HG03159 (cell line): ENCODE results near the gene PLPPR1.

Experiments used
- ATAC-seq: cut with Tn5 transposase; IDR thresholded peaks from one replicate; pipeline ENCODE4 v1.9.1; 2021; ENCODE audit warnings: mild to moderate bottlenecking, moderate library complexity; ENCODE audit not compliant: unreplicated experiment

Gene PLPPR1

DNA sequence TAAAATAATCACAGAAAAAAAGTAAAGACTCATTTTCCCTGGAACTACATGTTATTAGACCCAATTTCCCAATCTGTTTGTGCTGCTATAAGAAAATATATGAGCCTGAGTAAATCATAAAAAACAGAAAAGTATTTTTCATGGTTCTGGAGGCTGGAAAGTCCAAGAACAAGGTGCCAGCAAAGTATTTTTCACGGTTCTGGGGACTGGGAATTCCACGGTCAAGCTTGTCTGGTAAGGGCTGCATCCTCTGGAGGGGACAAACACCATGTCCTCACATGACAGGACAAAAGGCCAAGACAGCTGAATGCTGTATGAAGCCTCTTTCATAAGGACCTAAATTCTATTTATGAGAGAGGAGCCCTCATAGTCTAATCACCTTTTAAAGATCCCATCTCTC lies 172.3 kb downstream of the PLPPR1 start:
- ATAC-seq: no peak

DNA sequence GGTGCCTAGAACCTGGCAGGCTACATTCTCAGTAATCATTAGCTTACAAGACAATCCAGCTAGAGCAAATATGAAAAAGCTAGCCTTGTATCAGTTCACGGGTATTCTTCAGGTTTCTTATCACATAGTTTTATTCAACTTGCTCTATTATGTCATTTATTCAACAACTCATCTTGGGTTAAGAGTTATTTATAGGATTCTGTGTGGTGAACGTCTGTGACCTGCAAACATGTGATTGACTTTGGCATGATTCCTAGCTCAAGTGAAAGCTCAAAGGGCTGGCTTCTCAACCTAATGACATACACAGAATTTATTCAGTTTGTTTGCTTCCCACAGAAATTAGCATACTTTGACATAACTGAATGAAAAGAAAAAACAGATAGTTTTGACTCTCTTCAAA lies 173.1 kb downstream of the PLPPR1 start:
- no peak for ATAC-seq

- no peak for ATAC-seq
These were observed 181.1 kb downstream of the PLPPR1 start for GRCh38 chr9:101209670-101210069.

- ATAC-seq: no peak
These were observed 184.1 kb downstream of the PLPPR1 start for GRCh38 chr9:101212661-101213060.

- no peak for ATAC-seq
These were observed 190.5 kb downstream of the PLPPR1 start for GRCh38 chr9:101219030-101219429.

DNA sequence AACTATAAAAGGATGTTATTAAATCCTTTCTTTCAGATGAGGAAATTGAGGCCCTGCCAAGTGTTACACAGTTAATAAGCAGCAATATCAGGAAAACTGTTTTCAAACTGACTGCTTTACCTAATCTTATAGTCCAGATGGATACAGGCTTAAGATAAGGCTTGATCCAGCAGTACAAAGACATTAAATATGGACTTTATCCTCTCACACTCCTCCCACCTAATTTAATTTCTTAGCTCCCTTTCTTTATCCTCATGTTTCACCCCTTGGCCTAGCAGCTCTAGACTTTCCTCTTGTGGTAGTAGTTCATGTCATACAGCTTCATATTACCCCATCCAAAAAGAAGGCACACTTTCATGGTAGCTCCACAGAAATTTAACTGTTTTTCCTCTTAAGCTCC lies 191.8 kb downstream of the PLPPR1 start:
- no peak for ATAC-seq

- ATAC-seq: no peak
These were observed 196.7 kb downstream of the PLPPR1 start for GRCh38 chr9:101225271-101225670.

DNA sequence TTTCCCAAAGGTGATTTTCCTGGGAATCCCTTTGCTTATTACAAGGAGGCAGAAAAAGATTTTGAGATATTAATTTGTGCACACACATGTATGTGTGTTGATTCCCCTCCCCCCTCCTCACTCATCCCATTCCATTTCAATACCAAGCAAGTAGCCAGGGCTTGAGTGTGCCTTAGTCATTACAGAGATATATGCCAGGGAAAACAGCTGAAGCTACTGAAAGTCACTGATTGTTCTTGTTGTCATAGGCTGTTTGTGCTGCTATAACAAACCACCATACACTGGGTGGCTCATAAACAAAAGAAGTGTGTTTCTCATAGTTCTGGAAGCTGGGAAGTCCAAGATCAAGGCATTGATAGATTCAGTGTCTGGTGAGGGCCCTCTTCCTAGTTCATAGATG lies 197.6 kb downstream of the PLPPR1 start:
- no peak for ATAC-seq

DNA sequence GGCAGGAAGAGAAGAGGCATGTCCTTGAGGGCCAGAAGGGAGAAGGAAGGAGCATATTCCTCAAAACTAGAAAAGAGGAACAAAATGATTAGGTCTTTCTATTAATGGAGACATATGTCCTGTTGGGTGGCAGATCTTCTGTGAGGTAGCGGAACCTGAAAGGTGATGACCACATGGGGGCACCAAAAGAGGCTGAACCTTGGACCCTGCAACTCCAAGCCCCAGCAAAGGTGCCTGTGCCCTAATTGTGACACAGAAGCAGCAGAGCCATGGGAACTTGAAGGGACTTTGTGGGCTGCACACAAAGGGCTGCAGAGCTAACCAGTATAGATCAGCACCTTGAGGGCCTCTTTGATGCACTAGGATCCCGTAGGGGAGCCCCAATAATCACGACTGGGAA lies 198.3 kb downstream of the PLPPR1 start:
- no peak for ATAC-seq

GRCh38 chr9:101229606-101230005 lies 201.1 kb downstream of the PLPPR1 start:
- ATAC-seq: no peak

DNA sequence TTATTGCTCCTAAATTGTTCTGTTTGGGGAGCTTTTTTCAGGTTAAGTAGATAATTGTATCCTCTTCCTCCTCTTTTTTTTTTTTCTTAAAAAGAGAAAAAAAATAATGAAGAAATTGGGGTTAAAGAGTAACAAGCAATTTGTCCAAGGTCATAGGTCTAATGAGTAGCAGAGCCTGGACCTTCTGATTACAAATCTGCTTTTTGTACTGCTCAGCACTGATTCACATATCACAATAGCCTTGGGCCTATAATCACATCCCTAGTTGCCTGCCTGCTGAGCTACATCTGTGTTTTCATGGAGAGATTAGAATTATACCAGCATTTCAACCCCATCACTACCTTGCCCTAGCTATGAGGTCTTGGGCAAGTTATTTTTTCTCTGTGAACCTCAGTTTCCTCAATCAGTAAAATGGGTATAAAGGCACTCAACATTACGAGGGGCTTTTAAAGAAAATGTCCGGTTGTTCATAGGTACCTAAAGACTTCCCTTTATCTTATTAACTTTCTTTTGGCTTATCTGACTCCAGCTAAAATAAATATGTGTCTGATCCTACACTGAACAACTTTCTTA lies 204.0 kb downstream of the PLPPR1 start:
- ATAC-seq: no peak

GRCh38 chr9:101235105-101235866 lies 206.8 kb downstream of the PLPPR1 start:
- peak; percentile 58 for ATAC-seq

GRCh38 chr9:101242651-101243050 lies 214.1 kb downstream of the PLPPR1 start:
- ATAC-seq: no peak

DNA sequence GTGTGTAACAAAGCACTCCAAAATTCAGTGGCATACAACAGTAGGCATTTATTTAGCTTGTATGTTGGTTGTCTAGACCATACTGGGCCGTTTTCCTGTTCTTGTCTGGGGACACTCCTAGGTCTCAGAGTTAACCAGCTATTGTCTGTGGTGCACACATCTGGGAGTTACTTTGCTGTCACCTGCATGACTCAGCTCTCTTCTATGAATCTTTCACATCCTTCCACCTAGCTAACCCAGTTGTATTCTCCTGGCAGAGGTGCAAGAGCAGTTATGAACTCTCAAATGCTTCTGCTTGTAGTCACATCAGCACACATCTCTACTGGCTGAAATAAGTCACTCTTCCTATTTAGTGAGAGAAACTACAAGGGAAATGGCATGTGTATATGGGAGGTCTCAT lies 218.2 kb downstream of the PLPPR1 start:
- no peak for ATAC-seq

- no peak for ATAC-seq
These were observed 218.8 kb downstream of the PLPPR1 start for GRCh38 chr9:101247297-101247696.

DNA sequence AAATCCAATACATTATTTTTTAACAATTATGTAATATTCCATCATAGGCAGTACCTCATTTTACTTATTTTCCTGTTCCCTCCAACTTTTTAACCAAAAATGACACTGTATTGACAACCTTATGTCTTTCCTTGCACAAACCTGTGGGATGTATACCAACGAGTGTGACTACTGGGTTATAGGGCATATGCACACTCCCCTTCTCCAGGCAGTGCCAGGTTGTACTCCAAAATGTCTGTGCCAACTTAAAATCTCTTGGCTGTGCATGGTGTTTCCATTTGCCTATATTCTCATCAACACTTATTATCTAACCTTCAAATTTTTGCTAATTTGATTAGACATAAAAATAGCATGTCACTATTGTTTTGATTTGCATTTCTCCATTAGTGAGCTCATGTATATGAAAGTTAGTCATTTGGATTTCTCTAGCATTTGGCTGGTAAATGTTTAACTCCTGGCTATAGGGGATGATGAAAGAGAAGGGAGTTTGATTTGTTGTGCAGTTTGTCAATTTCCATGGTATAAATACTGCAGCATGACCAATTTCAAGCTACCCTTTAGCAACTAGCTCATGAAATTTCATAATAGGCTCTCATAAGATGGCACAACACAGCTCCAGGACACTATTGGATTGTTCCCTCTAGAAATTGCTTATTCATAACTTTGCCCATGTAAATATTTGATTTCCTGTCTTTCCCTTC lies 226.4 kb downstream of the PLPPR1 start:
- ATAC-seq: no peak

DNA sequence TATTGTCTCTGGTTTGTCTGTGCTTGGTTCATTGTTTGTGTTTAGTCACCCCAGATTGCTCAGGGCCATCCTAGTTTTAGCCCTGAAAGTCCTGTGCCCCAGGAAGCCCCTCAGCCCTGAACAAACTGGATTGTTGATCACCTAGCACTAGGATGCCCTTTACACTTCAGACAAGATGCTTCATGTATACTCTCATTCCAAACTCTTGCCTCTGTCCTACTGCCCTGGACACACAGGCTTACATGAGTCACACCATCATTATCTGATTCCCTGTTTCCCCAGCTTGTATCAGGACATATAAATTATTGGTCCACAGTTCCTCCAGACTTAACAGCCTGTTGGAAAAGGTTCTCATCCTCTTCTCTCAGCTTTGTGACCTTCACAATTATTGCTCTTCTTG lies 236.2 kb downstream of the PLPPR1 start:
- ATAC-seq: no peak

- ATAC-seq: no peak
These were observed 236.7 kb downstream of the PLPPR1 start for GRCh38 chr9:101265261-101265660.

DNA sequence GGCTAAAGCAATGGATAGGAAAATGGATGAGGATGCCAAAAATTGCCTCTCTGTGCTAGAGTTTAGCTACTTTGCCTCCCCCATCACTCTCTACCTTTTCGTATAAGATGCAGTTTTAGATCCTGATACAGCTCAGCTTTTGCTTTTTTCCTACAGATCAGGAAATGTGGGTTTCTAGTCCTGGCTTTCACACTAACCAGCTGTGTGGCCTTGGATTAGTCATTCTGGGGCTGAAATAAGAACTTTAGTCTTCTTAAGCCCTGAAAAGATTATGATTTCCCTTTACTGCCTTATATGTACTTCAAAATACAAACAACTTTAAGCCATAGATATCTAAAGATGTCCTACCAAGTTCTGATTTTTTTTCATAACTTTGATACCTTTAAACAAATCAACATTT lies 239.9 kb downstream of the PLPPR1 start:
- ATAC-seq: no peak

DNA sequence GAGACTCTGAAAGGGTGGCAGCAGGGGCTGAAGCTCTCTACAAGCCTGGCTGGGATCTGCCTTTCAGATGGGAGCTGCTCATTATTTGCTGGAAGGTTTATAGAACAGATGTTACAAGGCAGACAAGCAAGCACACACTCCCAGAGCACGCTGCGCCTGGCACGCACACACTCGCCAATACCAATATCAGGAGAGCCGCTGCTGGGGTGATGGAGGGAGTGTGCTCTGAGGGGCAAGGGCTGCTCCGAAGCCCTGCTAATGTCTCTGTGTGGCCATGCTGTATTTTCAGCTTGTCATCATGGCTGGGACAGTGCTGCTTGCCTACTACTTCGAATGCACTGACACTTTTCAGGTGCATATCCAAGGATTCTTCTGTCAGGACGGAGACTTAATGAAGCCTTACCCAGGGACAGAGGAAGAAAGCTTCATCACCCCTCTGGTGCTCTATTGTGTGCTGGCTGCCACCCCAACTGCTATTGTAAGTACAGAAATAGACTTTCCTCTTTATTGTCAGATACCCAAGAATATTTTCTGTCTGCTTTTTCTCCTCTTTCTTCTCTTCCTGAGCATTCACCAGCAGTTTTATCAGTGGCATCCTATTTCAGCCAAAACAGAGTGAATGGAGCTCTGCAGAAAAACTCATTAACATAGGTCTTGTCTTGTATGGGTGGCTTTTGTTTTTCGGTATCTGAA lies 241.2 kb downstream of the PLPPR1 start:
- no peak for ATAC-seq

DNA sequence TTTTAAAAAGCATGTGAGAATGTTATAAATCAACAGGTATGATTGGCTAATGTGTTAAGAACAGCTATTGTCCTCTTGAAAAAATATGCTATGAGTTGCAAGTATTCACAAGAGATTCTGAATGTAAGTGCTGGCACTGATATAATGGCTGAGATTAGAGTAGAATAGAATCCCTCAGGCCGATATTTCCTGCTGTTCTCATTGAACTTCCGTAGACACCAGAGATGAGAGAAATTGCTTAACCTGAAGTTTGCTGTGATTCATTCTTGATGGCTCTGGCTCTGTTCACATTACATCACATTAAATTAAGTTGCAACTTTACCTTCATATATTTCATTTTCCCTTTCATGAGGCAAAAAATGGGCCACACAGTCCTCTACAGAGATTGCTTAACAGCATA lies 241.8 kb downstream of the PLPPR1 start:
- ATAC-seq: no peak

GRCh38 chr9:101271102-101271501 lies 242.6 kb downstream of the PLPPR1 start:
- ATAC-seq: no peak
